Calu3 (cell line): ENCODE measurements around the gene MAP2K1. TPM values are rescaled to one million over a fixed set of nuclear protein-coding genes. Genes with fewer than 3 reads are reported as not detected.
A peak's percentile ranks its signal among the peaks of the same experiment; 100 is the strongest.
"Not testable (repeated sequence)": the region's sequence is repeated elsewhere in the genome, so short reads cannot be mapped to it uniquely, and the experiment has no call there.

Experiments used
- BruUV-seq: library from RNA; stranded (reverse); fragments of 400-500 nt; replicated peaks from 2 replicates; lab custom pipeline; 2021; lab: Mats Ljungman, UMichigan
- CTCF ChIA-PET: fragments of 300-600 bp; sonication (Branson Sonifier 250); formaldehyde crosslinking; loops from one replicate; lab custom pipeline; 2022; ENCODE audit warnings: antibody characterized with exemption; lab: Charles Lee
- DNase-seq: peaks from one replicate; pipeline ENCODE4 v3.0.0; 2022
- H3K27ac Mint-ChIP-seq: one replicate; pipeline ENCODE4 v1.8.0; 2022; ENCODE audit warnings: mixed read lengths; ENCODE audit not compliant: unreplicated experiment
- H3K27me3 Mint-ChIP-seq: one replicate; pipeline ENCODE4 v1.8.0; 2022; ENCODE audit warnings: mixed read lengths; ENCODE audit not compliant: unreplicated experiment
- H3K36me3 Mint-ChIP-seq: one replicate; pipeline ENCODE4 v1.8.0; 2022; ENCODE audit warnings: mild to moderate bottlenecking, moderate library complexity, mixed read lengths; ENCODE audit not compliant: insufficient read depth, unreplicated experiment
- H3K4me1 Mint-ChIP-seq: one replicate; pipeline ENCODE4 v1.8.0; 2022; ENCODE audit warnings: mild to moderate bottlenecking, low read depth, mixed read lengths; ENCODE audit not compliant: unreplicated experiment
- H3K4me3 Mint-ChIP-seq: one replicate; pipeline ENCODE4 v1.8.0; 2022; ENCODE audit warnings: mild to moderate bottlenecking, low read depth, moderate library complexity, mixed read lengths; ENCODE audit not compliant: unreplicated experiment
- H3K9me3 Mint-ChIP-seq: one replicate; pipeline ENCODE4 v1.8.0; 2022; ENCODE audit warnings: low read depth, mixed read lengths; ENCODE audit not compliant: unreplicated experiment
- intact Hi-C: fragments of 100-400 bp; cut with micrococcal nuclease; formaldehyde crosslinking; loops from one replicate; pipeline ENCODE4 v1.10.0; 2022; ENCODE audit not compliant: unreplicated experiment
- total RNA-seq: library from RNA; stranded (reverse); gene quantifications from 2 replicates; pipeline ENCODE4 v1.2.3, GENCODE V29; 2022
- TF ChIP-seq, protein P1 (sequence below): fragments of 200-600 bp; IDR thresholded peaks from one replicate; pipeline ENCODE4 v1.8.0; 2022; ENCODE audit warnings: antibody characterized with exemption; ENCODE audit not compliant: unreplicated experiment

Gene MAP2K1
- total RNA-seq, 1 experiment from 2014 or later = 67.6 TPM

DNA sequence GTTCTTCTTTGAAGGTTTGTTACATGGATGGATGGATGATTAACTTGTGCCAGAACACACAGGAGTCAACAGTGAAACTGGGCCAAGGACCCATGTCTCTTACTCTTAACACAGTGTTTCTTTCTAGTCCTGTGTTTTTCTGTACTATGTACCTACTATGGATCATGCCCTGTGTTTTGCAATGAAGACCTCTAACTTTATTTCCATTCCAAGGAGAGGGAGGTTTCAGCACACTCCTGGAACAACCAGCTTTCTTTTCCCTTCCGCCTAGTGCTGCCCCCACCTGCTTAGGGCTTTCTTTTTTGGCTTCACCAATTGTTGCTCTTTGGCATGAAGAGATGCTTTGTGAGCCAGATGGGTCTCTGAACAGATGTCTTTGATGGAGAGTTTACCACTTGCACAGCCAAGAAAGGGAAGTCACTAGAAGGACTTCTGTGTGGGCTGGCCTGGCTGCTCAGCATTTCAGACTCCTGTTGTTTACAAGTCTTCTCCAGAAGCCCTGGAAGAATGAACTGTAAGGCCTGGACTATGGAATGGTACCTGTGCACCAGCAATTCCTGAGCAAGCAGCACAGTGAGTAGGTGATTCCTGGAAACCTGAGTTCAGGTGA is 66.4 kb downstream of the MAP2K1 start:
- CTCF ChIA-PET = no interaction called here
- TF ChIP-seq, protein P1, sequence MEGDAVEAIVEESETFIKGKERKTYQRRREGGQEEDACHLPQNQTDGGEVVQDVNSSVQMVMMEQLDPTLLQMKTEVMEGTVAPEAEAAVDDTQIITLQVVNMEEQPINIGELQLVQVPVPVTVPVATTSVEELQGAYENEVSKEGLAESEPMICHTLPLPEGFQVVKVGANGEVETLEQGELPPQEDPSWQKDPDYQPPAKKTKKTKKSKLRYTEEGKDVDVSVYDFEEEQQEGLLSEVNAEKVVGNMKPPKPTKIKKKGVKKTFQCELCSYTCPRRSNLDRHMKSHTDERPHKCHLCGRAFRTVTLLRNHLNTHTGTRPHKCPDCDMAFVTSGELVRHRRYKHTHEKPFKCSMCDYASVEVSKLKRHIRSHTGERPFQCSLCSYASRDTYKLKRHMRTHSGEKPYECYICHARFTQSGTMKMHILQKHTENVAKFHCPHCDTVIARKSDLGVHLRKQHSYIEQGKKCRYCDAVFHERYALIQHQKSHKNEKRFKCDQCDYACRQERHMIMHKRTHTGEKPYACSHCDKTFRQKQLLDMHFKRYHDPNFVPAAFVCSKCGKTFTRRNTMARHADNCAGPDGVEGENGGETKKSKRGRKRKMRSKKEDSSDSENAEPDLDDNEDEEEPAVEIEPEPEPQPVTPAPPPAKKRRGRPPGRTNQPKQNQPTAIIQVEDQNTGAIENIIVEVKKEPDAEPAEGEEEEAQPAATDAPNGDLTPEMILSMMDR = no peak
- H3K27me3 Mint-ChIP-seq = no peaks in the 10 kb centered on the region
- H3K36me3 Mint-ChIP-seq = peaks cover 5% of the 10 kb centered on the region
- intact Hi-C loops = no loop called here
- H3K9me3 Mint-ChIP-seq = no peaks in the 10 kb centered on the region
- H3K4me1 Mint-ChIP-seq = peaks cover 11% of the 10 kb centered on the region
- BruUV-seq = no TSS peak
- no peak overlapping the region for H3K27ac Mint-ChIP-seq
- no peak overlapping the region for H3K4me3 Mint-ChIP-seq
- DNase-seq = no peak

DNA sequence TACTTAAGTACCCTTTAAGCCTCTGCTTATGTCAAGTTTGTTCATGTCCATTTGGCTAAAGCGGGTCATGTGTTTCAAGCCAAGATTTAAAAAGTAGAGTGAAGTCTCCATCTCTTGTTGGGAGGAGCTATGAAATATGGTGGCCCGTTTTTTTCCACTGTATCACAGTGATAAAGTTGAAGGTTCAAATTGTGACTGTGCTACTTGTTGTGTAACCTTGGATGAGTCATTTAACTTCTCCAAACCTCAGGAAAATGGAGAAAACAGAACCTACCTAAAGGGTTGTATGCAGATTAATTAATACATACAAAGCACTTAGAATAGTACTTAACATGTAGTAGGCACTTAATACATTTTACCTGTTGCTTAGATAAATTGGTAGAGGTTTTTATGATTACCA is 67.4 kb downstream of the MAP2K1 start:
- no peak for DNase-seq
- Mint-ChIP-seq H3K4me1 (peaks cover 11% of the 10 kb centered on the region), H3K27me3 (no peaks in the 10 kb centered on the region), H3K9me3 (no peaks in the 10 kb centered on the region), H3K4me3 (no peak overlapping the region), H3K36me3 (no peaks in the 10 kb centered on the region), H3K27ac (no peak overlapping the region)
- TF ChIP-seq, protein P1 = no peak
- no TSS peak for BruUV-seq
- CTCF ChIA-PET = interaction anchor here (0.6 kb wide), 1 partner anchor 32 kb away, joined by 3 read pairs; no protein-coding TSS in a partner anchor
- intact Hi-C loops = no loop called here

DNA sequence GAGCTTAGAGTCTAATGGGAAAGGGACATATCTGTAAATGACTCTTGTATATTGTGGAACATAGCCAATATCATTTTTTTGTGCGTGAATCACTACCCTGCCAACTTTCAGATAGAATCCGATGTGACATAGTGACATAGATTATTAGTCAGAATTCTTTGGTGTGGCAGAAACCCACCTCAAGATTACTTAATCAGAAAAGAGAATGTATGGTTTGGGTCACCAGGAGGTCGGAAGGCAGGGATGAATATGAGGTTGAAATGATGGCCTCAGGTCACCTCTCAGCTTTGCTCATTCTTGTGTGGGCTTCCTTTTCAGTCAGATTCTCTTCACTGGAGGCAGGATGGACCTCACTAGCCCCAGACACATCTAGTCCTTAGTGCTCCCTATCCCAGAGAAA is 69.5 kb downstream of the MAP2K1 start:
- no peak for DNase-seq
- Mint-ChIP-seq H3K36me3 (no peaks in the 10 kb centered on the region), H3K4me3 (no peak overlapping the region), H3K4me1 (peaks cover 27% of the 10 kb centered on the region), H3K9me3 (no peaks in the 10 kb centered on the region), H3K27ac (no peak overlapping the region), H3K27me3 (no peaks in the 10 kb centered on the region)
- TF ChIP-seq, protein P1 = no peak
- BruUV-seq = no TSS peak
- intact Hi-C loops = no loop called here
- CTCF ChIA-PET = interaction anchor here (0.6 to 0.7 kb wide), 2 partner anchors 15 to 210 kb away, joined by 3 read pairs; no protein-coding TSS in a partner anchor

DNA sequence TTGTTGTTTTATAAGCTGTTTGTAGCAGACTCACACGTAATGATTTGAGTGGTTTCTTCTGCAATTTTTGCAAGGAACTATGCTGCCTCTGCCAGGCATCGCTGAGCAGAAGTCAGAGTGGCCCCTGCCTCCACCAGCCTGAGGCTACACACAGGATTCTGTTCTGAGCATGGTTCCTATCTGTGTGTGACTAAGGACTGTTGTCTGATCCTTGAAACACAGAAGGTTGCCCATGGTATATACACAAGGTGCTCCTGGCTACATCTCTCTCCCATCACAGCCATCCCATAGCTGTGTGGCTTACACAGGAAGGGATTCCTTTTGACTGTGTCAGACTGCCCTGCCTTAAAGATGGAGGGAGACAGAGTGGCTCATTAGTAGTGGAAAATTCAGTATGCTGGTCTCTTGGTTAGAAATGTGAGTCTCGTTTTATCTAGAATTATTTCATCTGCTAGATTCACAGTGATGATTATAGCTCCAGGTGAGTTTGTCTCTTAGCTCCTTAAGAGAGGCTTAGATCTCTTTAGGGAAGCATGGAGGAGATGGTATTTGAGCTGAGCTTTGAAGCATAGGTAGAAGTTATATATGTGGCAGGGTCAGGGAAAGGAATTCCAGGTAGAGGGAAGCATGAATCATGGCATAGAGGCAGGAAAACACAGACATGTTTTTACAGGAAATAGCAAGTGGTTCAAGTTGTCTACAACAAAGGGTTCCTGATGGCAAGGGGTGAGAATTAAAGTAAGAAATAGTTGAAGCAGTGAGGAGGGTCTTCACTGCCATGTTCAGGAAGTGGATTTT is 73.3 kb downstream of the MAP2K1 start:
- Mint-ChIP-seq H3K9me3 (no peaks in the 10 kb centered on the region), H3K27me3 (no peaks in the 10 kb centered on the region), H3K27ac (peak overlapping the region; percentile 9), H3K36me3 (peaks cover 12% of the 10 kb centered on the region), H3K4me1 (peaks cover 42% of the 10 kb centered on the region), H3K4me3 (no peak overlapping the region)
- intact Hi-C loops = no loop called here
- BruUV-seq = no TSS peak
- no peak for DNase-seq
- CTCF ChIA-PET = interaction anchor here (0.5 to 1.3 kb wide), 6 partner anchors 12 to 842 kb away, joined by 3 to 5 read pairs (median 4); no protein-coding TSS in a partner anchor
- TF ChIP-seq, protein P1 = no peak

DNA sequence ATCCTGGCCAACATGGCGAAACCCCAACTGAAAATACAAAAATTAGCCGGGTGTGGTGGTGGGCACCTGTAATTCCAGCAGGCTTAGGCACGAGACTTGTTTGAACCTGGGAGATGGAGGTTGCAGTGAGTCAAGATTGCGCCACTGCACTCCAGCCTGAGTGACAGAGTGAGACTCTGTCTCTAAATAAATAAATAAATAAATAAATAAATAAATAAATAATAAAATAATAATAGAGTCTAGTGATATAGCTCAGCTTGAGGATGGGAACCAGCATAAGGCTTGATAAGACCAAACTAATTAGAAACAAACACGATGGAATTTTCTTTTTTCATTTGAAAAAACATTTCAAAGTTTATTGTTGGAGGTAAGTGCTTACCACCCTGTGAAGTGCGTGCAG is 74.6 kb downstream of the MAP2K1 start:
- H3K27me3 Mint-ChIP-seq, intact Hi-C loops, H3K9me3 Mint-ChIP-seq, H3K4me3 Mint-ChIP-seq, BruUV-seq, DNase-seq: not testable (repeated sequence)
- Mint-ChIP-seq H3K36me3 (peaks cover 12% of the 10 kb centered on the region), H3K4me1 (peaks cover 35% of the 10 kb centered on the region), H3K27ac (peak overlapping the region; percentile 66)
- CTCF ChIA-PET = interaction anchor here (1.1 kb wide), 1 partner anchor 37 kb away, joined by 4 read pairs; no protein-coding TSS in a partner anchor
